ENCODE measurements around the gene SEMA7A. TPM values are rescaled to one million over a fixed set of nuclear protein-coding genes. Genes with fewer than 3 reads are reported as not detected.
"Not testable (repeated sequence)": the region's sequence is repeated elsewhere in the genome, so short reads cannot be mapped to it uniquely, and the experiment has no call there.

The SEMA7A gene
- total RNA-seq, 4 donors from 2014 or later = 31.8 to 35.6 (median 33.8) TPM

DNA sequence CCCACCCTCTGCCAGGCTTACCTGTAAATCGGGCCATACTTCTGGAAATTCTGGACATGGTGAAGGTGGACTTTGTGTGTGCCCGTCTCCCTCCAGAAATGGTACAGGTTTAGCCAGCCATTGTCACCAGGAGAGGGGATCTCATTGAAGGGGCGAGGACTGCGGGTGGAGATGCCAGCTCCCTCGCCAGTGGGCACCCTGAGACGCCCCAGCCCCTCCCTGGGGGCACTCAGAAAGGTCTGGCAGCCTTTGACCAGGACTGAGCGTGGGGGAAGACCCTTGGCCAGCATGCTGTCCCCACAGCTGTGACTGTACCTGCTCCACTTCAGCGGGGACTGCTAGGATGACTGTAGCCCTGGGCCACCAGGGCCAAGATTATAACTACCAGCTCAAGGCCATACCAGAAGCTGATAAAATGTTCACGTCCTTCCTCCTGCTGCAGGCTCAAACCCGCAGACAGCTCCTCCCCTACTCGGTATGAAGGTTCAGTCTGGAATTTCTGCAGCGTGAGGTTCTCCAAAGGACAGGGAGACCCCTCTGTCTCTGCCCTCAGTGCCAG, 66.4 kb downstream of the SEMA7A start, which contains the start of gene CYP11A1:
TSS of gene CYP11A1 (minus strand) at position 351 of the 559 bp plus-strand sequence. CDS start at position 290, 61 bp downstream.
- 85 to 92% methylated on average over 12 of the region's 12 CpGs for WGBS, 2 donors
- Histone ChIP-seq H3K27ac (no peak within 1 kb of the TSS), H3K4me3 (peak within 1 kb of the TSS in 3 of 4 donors; percentile 45 to 82 (median 54)), H3K4me1 (peaks cover 0 to 21% (median 3%) of the 10 kb centered on the region in 4 donors), H3K9me3 (no peaks in the 10 kb centered on the region), H3K27me3 (no peaks in the 10 kb centered on the region), H3K36me3 (no peaks in the 10 kb centered on the region)
- DNase-seq (ENCODE audit: low spot score in 2 of 2) = no peak
- TF ChIP-seq POLR2A (IDR thresholded peaks at IDR 0.05) = no peak
- TF ChIP-seq, protein P1, sequence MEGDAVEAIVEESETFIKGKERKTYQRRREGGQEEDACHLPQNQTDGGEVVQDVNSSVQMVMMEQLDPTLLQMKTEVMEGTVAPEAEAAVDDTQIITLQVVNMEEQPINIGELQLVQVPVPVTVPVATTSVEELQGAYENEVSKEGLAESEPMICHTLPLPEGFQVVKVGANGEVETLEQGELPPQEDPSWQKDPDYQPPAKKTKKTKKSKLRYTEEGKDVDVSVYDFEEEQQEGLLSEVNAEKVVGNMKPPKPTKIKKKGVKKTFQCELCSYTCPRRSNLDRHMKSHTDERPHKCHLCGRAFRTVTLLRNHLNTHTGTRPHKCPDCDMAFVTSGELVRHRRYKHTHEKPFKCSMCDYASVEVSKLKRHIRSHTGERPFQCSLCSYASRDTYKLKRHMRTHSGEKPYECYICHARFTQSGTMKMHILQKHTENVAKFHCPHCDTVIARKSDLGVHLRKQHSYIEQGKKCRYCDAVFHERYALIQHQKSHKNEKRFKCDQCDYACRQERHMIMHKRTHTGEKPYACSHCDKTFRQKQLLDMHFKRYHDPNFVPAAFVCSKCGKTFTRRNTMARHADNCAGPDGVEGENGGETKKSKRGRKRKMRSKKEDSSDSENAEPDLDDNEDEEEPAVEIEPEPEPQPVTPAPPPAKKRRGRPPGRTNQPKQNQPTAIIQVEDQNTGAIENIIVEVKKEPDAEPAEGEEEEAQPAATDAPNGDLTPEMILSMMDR (IDR thresholded peaks at IDR 0.05) = no peak
- no peak for TF ChIP-seq EP300 (IDR thresholded peaks at IDR 0.05)

DNA sequence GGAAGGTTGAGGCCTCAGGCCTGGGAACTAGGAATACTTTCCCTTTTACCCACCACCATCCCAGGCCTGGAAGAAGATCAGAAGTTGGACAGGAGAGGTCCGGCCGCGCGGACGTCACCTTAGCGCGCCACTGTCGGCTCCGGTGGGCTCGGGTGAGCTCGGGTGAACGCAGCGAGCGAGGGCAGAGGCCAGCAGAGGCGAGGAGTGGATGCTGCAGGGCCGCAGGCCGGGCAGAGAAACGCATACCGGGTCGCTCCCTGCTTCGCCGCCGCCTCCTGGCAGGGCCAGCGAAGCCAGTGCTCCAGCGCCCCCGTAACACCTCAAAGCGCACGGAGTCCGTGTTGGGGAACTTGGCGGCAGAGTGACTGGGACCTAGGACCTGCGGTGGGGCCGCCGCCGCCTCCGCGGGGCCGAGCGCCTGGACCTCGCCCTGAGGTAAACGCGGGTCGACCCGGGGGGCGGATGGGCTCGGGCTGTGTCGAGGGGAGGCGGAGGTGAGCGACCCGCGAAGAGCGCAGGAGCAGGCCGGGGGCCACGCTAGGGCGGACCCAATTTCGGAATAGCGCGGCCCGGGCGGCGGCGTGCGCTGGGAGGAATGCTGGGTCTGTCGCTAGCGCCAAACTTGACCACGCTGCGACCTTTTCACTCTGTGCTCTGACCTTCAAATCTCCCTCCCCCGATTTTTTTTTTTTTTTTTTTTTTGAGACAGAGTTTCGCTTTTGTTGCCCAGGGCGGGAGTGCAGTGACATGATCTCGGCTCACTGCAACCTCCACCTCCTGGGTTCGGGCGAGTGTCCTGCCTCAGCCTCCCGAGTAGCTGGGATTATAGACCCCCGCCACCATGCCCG, 67.9 kb downstream of the SEMA7A start:
- TF ChIP-seq EP300 (IDR thresholded peaks at IDR 0.05) = peak in 1 of 2 donors; percentile 13
- TF ChIP-seq, protein P1 (IDR thresholded peaks at IDR 0.05) = peak in 1 of 5 experiments; percentile 19
- no peak for TF ChIP-seq POLR2A (IDR thresholded peaks at IDR 0.05)
- WGBS, 2 donors = 9 to 10% methylated on average over 67 to 75 of the region's 75 CpGs
- Histone ChIP-seq H3K27ac (peak overlapping the region; percentile 38 to 82 (median 66)), H3K27me3 (no peaks in the 10 kb centered on the region), H3K36me3 (no peaks in the 10 kb centered on the region), H3K4me1 (peaks cover 0 to 21% (median 3%) of the 10 kb centered on the region in 4 donors), H3K9me3 (no peaks in the 10 kb centered on the region), H3K4me3 (peak overlapping the region; percentile 45 to 82 (median 50))
- peak; percentile 39 to 41 for DNase-seq (ENCODE audit: low spot score in 2 of 2)

DNA sequence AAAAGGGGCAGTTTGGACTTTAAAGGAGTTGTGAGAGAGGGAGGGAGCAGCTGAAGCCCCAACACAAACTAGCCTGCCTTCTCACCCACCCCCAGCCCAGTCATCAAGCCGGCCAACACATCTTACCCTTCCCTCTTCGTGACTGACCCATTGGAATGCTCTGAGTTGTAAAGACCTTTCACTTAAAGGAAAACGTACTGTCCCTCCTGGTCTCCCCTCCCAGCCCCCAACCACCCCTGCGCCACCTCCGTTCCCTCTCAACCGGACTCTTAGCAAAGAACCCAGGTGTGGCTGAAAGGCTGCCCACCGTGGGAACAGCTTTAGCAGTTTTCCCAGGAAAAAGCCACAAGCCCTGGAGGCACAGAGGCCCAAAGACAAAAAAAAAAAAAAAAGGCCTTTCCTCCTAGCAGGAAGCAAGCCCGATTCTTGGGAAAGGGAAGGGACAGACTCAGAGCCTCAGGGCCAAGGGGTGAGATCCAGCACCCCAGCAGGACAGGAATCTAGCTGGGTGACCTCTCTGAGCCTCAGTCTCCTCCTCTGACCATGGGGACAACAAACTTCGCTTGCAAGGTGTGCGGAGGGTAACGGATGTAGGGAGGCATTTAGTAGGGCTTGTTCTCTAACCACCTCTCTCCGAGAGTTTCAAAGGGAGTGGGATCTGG, 68.7 kb downstream of the SEMA7A start:
- Histone ChIP-seq H3K36me3 (no peaks in the 10 kb centered on the region), H3K4me3 (peak overlapping the region; percentile 45 to 82 (median 50)), H3K27me3 (no peaks in the 10 kb centered on the region), H3K9me3 (no peaks in the 10 kb centered on the region), H3K4me1 (peaks cover 0 to 21% (median 3%) of the 10 kb centered on the region in 4 donors), H3K27ac (peak overlapping the region; percentile 38 to 82 (median 66))
- DNase-seq (ENCODE audit: low spot score in 2 of 2) = no peak
- 77% methylated on average over 12 of the region's 12 CpGs for WGBS, 2 donors
- TF ChIP-seq, protein P1 (IDR thresholded peaks at IDR 0.05) = no peak
- TF ChIP-seq POLR2A (IDR thresholded peaks at IDR 0.05) (no peak), EP300 (IDR thresholded peaks at IDR 0.05) (no peak)

DNA sequence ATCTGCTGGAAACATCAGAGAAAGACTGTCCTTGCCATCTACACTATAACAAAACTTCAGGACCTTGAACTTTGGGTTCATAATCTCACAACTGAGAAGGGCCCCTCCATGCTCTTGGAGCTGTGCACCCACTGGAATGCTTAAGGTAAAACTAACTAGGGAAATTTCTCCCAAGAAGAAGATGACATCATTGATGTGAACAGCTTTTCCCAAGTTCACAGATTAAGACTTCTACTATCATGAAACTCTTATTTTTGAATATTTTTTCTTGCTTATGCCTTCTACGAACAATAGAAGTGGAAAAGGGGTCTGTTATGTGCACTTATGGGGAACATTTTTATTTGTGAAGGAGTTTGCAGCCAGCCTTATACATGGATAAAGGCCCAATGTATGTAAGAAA, 71.3 kb downstream of the SEMA7A start:
- no peak overlapping the region for H3K4me3 ChIP-seq
- no peaks in the 10 kb centered on the region for H3K9me3 ChIP-seq
- H3K27ac ChIP-seq = no peak overlapping the region
- TF ChIP-seq EP300 (IDR thresholded peaks at IDR 0.05) = no peak
- TF ChIP-seq, protein P1 (IDR thresholded peaks at IDR 0.05) = no peak
- TF ChIP-seq POLR2A (IDR thresholded peaks at IDR 0.05) = no peak
- H3K36me3 ChIP-seq = no peaks in the 10 kb centered on the region
- 84 to 89% methylated on average over 1 of the region's 1 CpG for WGBS, 2 donors
- H3K27me3 ChIP-seq = no peaks in the 10 kb centered on the region
- no peak for DNase-seq (ENCODE audit: low spot score in 2 of 2)
- H3K4me1 ChIP-seq = peaks cover 0 to 20% (median 3%) of the 10 kb centered on the region in 4 donors

DNA sequence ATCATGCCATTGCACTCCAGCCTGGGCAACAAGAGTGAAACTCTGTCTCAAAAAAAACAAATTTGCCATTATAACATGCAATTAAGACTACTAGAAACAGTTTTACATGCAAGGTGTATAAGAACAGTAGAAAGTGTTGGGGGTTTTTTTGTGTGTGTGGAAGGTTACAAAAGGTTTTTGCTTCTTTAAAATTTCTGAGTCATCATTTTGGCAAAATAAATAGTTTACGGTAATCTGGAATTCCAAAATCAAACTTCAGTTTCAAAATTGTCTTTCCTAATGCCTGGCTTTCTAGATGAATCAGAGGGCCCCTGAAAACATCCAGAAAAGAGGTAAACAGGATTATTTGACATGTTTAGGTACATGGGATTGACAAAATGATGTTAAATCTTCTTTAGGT, 72.9 kb downstream of the SEMA7A start:
- WGBS, 2 donors = 39 to 43% methylated on average over 1 of the region's 1 CpG
- H3K4me3 ChIP-seq; H3K27me3 ChIP-seq; H3K36me3 ChIP-seq; DNase-seq (ENCODE audit: low spot score in 2 of 2); H3K27ac ChIP-seq; H3K9me3 ChIP-seq: not testable (repeated sequence)
- H3K4me1 ChIP-seq = peaks cover 0 to 13% (median 2%) of the 10 kb centered on the region in 4 donors

DNA sequence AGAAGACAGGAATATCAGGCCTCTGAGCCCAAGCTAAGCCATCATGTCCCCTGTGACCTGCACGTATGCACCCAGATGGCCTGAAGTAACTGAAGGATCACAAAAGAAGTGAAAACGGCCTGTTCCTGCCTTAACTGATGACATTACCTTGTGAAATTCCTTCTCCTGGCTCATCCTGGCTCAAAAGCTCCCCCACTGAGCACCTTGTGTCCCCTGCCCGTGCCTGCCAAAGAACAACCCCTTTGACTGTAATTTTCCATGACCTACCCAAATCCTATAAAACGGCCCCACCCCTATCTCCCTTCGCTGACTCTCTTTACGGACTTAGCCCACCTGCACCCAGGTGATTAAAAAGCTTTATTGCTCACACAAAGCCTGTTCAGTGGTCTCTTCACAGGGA, 74.4 kb downstream of the SEMA7A start:
- WGBS, 2 donors = 59 to 66% methylated on average over 6 of the region's 6 CpGs

More for the DNA sequence above, 74.4 kb downstream of the SEMA7A start:
- H3K9me3 ChIP-seq; H3K27me3 ChIP-seq; H3K27ac ChIP-seq; DNase-seq (ENCODE audit: low spot score in 2 of 2); H3K4me3 ChIP-seq; H3K36me3 ChIP-seq: not testable (repeated sequence)
- H3K4me1 ChIP-seq = peaks cover 0 to 12% (median 0%) of the 10 kb centered on the region in 4 donors

All from tibial nerve (tissue), 4 donors.